Uterus (tissue), 4 donors: ENCODE data around the gene STX18. TPM values are rescaled to one million over a fixed set of nuclear protein-coding genes. Genes with fewer than 3 reads are reported as not detected.

ENCODE experiments used
- DNase-seq, 2 donors: peaks; one replicate each; pipeline ENCODE4 v3.0.0-alpha.2; 2019 to 2020
- H3K27ac ChIP-seq, 2 donors: fragments of 200-600 bp; sonication (generic); 1 replicate in 1 of 2; 2 replicates in 1 of 2; pipeline ENCODE4 v1.5.1; 2016 to 2018
- H3K27me3 ChIP-seq, 2 donors: fragments of 200-600 bp; sonication (generic); one replicate each; pipeline ENCODE4 v1.5.1; 2018 to 2019; ENCODE audit warnings: control low read depth in 1 of 2
- H3K36me3 ChIP-seq, 2 donors: fragments of 200-600 bp; sonication (generic); one replicate each; pipeline ENCODE4 v1.5.1; 2019; ENCODE audit warnings: control low read depth in 1 of 2
- H3K4me1 ChIP-seq, 2 donors: fragments of 200-600 bp; sonication (generic); one replicate each; pipeline ENCODE4 v1.5.1; 2018 to 2019; ENCODE audit warnings: control low read depth in 1 of 2
- H3K4me3 ChIP-seq, 2 donors: fragments of 200-600 bp; sonication (generic); 1 replicate in 1 of 2; 2 replicates in 1 of 2; pipeline ENCODE4 v1.5.1; 2018 to 2019; ENCODE audit warnings: mild to moderate bottlenecking in 1 of 2
- H3K9me3 ChIP-seq, 2 donors: fragments of 200-600 bp; sonication (generic); one replicate each; pipeline ENCODE4 v1.5.1; 2019; ENCODE audit warnings: control low read depth in 1 of 2
- POLR2A ChIP-seq, 2 donors: fragments of 450-650 bp; IDR thresholded peaks; one replicate each; pipeline ENCODE4 v1.6.1; 2016; ENCODE audit warnings: antibody characterized with exemption in 2 of 2, mild to moderate bottlenecking in 1 of 2, moderate library complexity in 1 of 2
- intact Hi-C: fragments of 100-400 bp; cut with DNase I; formaldehyde crosslinking; loops from one replicate; pipeline ENCODE4 v1.15.1; 2023; ENCODE audit warnings: low total_unique reads
- total RNA-seq, 4 donors: library from RNA; depleted of rRNA in 3 of 4; stranded (reverse); fragments of >200 nt in 3 of 4; gene quantifications; one replicate each; pipeline versions ENCODE4 v1.1.0 to v1.2.4, GENCODE V29; 2014 to 2023
- TF ChIP-seq, protein P1 (sequence below), 4 experiments: fragments of 200-600 bp in 2 of 4; fragments of 450-650 bp in 2 of 4; sonication (generic) in 2 of 4; IDR thresholded peaks; one replicate each; pipeline ENCODE4 v1.5.1; 2016 to 2019; ENCODE audit warnings: antibody characterized with exemption in 4 of 4, mild to moderate bottlenecking in 2 of 4, moderate library complexity in 1 of 4
- donor health status: DM: yes; HTN: yes; CAD: no.

STX18 gene
- total RNA-seq, 4 donors from 2014 or later = 6.4 to 62.5 (median 28.9) TPM

- intact Hi-C loops = no loop called here
- Histone ChIP-seq H3K27me3 (peaks cover 0 to 4% of the 10 kb centered on the region in 2 donors), H3K4me1 (peaks cover 0 to 12% of the 10 kb centered on the region in 2 donors), H3K27ac (no peak overlapping the region), H3K9me3 (no peaks in the 10 kb centered on the region), H3K4me3 (peak overlapping the region; percentile 25 to 46), H3K36me3 (no peaks in the 10 kb centered on the region)
- TF ChIP-seq POLR2A (IDR thresholded peaks at IDR 0.05) = no peak
- TF ChIP-seq, protein P1, sequence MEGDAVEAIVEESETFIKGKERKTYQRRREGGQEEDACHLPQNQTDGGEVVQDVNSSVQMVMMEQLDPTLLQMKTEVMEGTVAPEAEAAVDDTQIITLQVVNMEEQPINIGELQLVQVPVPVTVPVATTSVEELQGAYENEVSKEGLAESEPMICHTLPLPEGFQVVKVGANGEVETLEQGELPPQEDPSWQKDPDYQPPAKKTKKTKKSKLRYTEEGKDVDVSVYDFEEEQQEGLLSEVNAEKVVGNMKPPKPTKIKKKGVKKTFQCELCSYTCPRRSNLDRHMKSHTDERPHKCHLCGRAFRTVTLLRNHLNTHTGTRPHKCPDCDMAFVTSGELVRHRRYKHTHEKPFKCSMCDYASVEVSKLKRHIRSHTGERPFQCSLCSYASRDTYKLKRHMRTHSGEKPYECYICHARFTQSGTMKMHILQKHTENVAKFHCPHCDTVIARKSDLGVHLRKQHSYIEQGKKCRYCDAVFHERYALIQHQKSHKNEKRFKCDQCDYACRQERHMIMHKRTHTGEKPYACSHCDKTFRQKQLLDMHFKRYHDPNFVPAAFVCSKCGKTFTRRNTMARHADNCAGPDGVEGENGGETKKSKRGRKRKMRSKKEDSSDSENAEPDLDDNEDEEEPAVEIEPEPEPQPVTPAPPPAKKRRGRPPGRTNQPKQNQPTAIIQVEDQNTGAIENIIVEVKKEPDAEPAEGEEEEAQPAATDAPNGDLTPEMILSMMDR (IDR thresholded peaks at IDR 0.05) = no peak
- DNase-seq = no peak
Observed at GRCh38 chr4:4386296-4386735, 155.5 kb downstream of the STX18 start.

DNA sequence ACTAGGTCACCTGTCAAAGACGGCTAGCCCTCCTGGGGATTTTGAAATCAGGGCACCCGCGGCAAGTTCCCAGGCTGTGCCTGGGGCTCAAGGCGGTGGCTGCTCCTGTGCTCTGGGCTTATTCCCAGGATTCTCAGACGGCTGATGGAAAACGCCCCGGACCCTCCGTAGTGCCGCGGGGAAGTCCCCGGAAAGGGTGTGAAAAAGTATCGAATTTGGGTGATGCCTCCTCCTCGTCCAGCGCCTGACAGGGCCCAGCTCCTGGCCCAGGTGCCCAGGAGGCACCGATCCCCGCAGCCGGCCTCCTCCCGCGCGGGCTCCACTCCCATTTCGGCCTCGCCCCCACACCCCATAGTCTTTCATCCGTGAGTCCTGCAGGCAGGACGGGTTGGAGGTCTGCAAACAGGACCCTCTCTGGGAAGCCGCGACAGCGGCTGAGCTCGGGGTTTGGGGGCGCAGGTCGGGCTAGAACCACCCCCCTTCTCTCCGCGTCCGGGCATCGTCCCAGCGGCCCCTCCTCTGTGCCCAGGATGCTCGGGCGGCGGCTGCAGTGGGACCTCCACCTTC is 156.0 kb downstream of the STX18 start:
- intact Hi-C loops = no loop called here
- Histone ChIP-seq H3K27me3 (peaks cover 0 to 4% of the 10 kb centered on the region in 2 donors), H3K4me3 (peak overlapping the region; percentile 25 to 46)

DNA sequence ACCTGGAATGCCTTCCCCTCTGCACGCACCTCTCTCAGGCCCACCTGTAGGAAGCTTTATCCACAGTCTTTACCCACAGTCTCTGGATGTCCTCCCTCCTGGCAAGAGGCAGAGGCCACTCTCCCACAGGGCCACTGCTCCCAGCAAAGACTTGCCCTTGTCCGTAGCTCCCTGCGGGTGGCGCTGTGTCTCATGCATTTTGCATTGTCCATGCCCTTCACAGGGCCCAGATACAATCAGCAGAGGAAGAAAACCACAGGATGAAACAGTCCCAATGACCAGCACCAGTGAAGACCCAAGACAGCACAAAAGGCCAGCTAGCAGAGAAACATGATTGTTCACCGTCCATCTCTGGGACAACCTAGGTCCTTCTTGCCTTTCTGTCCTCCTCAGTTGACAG is 157.0 kb downstream of the STX18 start:
- no peak overlapping the region for H3K27ac ChIP-seq
- H3K9me3 ChIP-seq = no peaks in the 10 kb centered on the region
- intact Hi-C loops = no loop called here
- DNase-seq = no peak
- no peak overlapping the region for H3K4me3 ChIP-seq
- no peaks in the 10 kb centered on the region for H3K36me3 ChIP-seq
- TF ChIP-seq POLR2A (IDR thresholded peaks at IDR 0.05) = no peak
- TF ChIP-seq, protein P1 (IDR thresholded peaks at IDR 0.05) = no peak
- peaks cover 0 to 12% of the 10 kb centered on the region in 2 donors for H3K4me1 ChIP-seq
- peaks cover 0 to 4% of the 10 kb centered on the region in 2 donors for H3K27me3 ChIP-seq

More for the DNA sequence above, 156.0 kb downstream of the STX18 start:
- DNase-seq = no peak
- H3K4me1 ChIP-seq = peaks cover 0 to 12% of the 10 kb centered on the region in 2 donors
- no peak overlapping the region for H3K27ac ChIP-seq
- H3K36me3 ChIP-seq = no peaks in the 10 kb centered on the region
- H3K9me3 ChIP-seq = no peaks in the 10 kb centered on the region
- no peak for TF ChIP-seq POLR2A (IDR thresholded peaks at IDR 0.05)
- TF ChIP-seq, protein P1 (IDR thresholded peaks at IDR 0.05) = no peak

- no peak for DNase-seq
- Histone ChIP-seq H3K9me3 (no peaks in the 10 kb centered on the region), H3K27me3 (peaks cover 0 to 4% of the 10 kb centered on the region in 2 donors), H3K27ac (no peak overlapping the region), H3K4me1 (peaks cover 0 to 12% of the 10 kb centered on the region in 2 donors), H3K4me3 (no peak overlapping the region), H3K36me3 (no peaks in the 10 kb centered on the region)
- no peak for TF ChIP-seq POLR2A (IDR thresholded peaks at IDR 0.05)
- TF ChIP-seq, protein P1 (IDR thresholded peaks at IDR 0.05) = no peak
- intact Hi-C loops = no loop called here
Observed at GRCh38 chr4:4383085-4383484, 158.8 kb downstream of the STX18 start.

DNA sequence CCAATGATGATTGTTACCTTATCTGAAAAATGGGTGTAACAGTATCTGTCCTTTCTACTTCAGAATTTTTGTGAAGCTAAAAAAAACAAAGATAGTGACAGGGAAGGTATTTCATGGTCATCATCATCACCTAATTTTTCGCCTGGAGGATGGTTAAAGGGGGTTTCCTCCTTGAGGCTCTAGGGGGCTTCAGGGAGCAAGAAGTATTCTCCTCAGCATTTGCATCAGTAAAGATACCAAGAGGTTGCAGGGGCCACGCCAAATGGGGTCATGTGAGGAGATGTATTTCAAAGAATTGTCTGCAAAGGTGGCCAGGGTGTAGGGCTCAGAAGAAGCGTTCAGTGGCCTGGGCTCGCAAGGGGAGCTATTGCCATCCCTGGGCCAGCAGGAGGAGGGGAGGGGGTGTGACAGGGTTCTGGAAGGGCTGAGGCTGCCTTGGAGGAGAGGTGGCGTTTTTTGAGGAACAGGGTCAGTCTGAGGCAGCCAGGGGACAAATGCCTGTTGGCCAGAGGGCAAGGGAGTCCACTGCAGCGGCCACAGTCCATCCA is 162.2 kb downstream of the STX18 start:
- Histone ChIP-seq H3K36me3 (no peaks in the 10 kb centered on the region), H3K4me1 (no peaks in the 10 kb centered on the region), H3K4me3 (no peak overlapping the region), H3K27me3 (no peaks in the 10 kb centered on the region), H3K9me3 (no peaks in the 10 kb centered on the region), H3K27ac (no peak overlapping the region)
- intact Hi-C loops = no loop called here
- no peak for TF ChIP-seq POLR2A (IDR thresholded peaks at IDR 0.05)
- TF ChIP-seq, protein P1 (IDR thresholded peaks at IDR 0.05) = no peak
- no peak for DNase-seq
